ENCODE data around the gene CEP250.

Gene CEP250

GRCh38 chr20:35454881-35455609, at the start of gene CEP250 (continued):
- TF ChIP-seq ZNF518A (tag by site-specific recombination; conservative IDR thresholded peaks at IDR 0.05; ENCODE audit: low read depth) (peak; percentile 40; the same call in 1 of the 2 replicates), ZNF132 (tag by site-specific recombination; IDR thresholded peaks at IDR 0.05; ENCODE audit: borderline replicate concordance) (no peak), ZBTB8A (tag by site-specific recombination; IDR thresholded peaks at IDR 0.05) (peak; percentile 90), ZFP69B (tag by site-specific recombination; IDR thresholded peaks at IDR 0.05) (peak; percentile 61; the same call in 1 of the 2 replicates), ZNF777 (tag by site-specific recombination; IDR thresholded peaks at IDR 0.05; ENCODE audit: borderline replicate concordance) (no peak), KLF7 (tag by site-specific recombination; IDR thresholded peaks at IDR 0.05; ENCODE audit: borderline replicate concordance) (peak; percentile 80; the same call in 1 of the 2 replicates), SP2 (tag by site-specific recombination; IDR thresholded peaks at IDR 0.05) (peak; percentile 93), ZNF2 (tag by site-specific recombination; IDR thresholded peaks at IDR 0.05) (peak; percentile 46; the same call in 1 of the 2 replicates), PRDM1 (tag by site-specific recombination; IDR thresholded peaks at IDR 0.05) (no peak; the same call in none of the 2 replicates), SALL2 (tag by site-specific recombination; IDR thresholded peaks at IDR 0.05; ENCODE audit: borderline replicate concordance) (no peak), ZNF692 (tag by site-specific recombination; IDR thresholded peaks at IDR 0.05) (peak; percentile 90), ZNF280D (tag by site-specific recombination; IDR thresholded peaks at IDR 0.05) (0 out of 2 replicates have a peak, but pooled peaks have one; percentile 26), ZNF394 (tag by site-specific recombination; IDR thresholded peaks at IDR 0.05; ENCODE audit: borderline replicate concordance) (no peak; the same call in 1 of the 2 replicates), ZNF488 (tag by site-specific recombination; IDR thresholded peaks at IDR 0.05) (no peak), ZNF600 (tag by site-specific recombination; IDR thresholded peaks at IDR 0.05) (peak; percentile 79), YY1 (tag by site-specific recombination; IDR thresholded peaks at IDR 0.05) (peak; percentile 85), ZNF830 (tag by site-specific recombination; IDR thresholded peaks at IDR 0.05; ENCODE audit: low read depth) (no peak), ZNF629 (tag by site-specific recombination; IDR thresholded peaks at IDR 0.05) (no peak; the same call in 1 of the 2 replicates), TCF7L2 (IDR thresholded peaks at IDR 0.05; ENCODE audit: borderline replicate concordance, low read depth, low read length) (no peak), ZNF423 (tag by site-specific recombination; IDR thresholded peaks at IDR 0.05) (no peak), ZNF140 (tag by site-specific recombination; IDR thresholded peaks at IDR 0.05) (no peak), ZSCAN4 (tag by site-specific recombination; IDR thresholded peaks at IDR 0.05) (no peak), GLIS2 (tag by site-specific recombination; IDR thresholded peaks at IDR 0.05) (peak; percentile 98), ZNF26 (tag by site-specific recombination; IDR thresholded peaks at IDR 0.05) (no peak), SP7 (tag by site-specific recombination; IDR thresholded peaks at IDR 0.05) (peak; percentile 45; the same call in 1 of the 2 replicates), SP3 (tag by site-specific recombination; IDR thresholded peaks at IDR 0.05) (peak; percentile 96)

Data from HEK293 (cell line).